WTC11 (cell line): ENCODE measurements around the gene ZCCHC18. TPM values are rescaled to one million over a fixed set of nuclear protein-coding genes. Genes with fewer than 3 reads are reported as not detected.

ENCODE experiments used
- ATAC-seq: fragments of 200-7000 bp; cut with Tn5 transposase; 2 replicates; pipeline ENCODE4 v1.10.0; 2021; ENCODE audit warnings: mild to moderate bottlenecking, moderate library complexity
- CTCF ChIA-PET: fragments of 300-600 bp; sonication (Branson Sonifier 250); formaldehyde crosslinking; loops from one replicate; lab custom pipeline; 2021; ENCODE audit warnings: antibody characterized with exemption; lab: Charles Lee
- POLR2A ChIA-PET: fragments of 350-600 bp; sonication (Branson Sonifier 250); formaldehyde crosslinking; loops from one replicate; lab custom pipeline; 2021; ENCODE audit warnings: antibody characterized with exemption; lab: Charles Lee
- DNase-seq: peaks from one replicate; pipeline ENCODE4 v3.0.0; 2021; ENCODE audit warnings: low spot score
- H3K27ac Mint-ChIP-seq: 2 replicates; pipeline ENCODE4 v1.8.0; 2021; ENCODE audit warnings: mixed read lengths
- H3K27me3 Mint-ChIP-seq: 2 replicates; pipeline ENCODE4 v1.8.0; 2021; ENCODE audit warnings: low read depth, mild to moderate bottlenecking, moderate library complexity, mixed read lengths
- H3K36me3 Mint-ChIP-seq: 2 replicates; pipeline ENCODE4 v1.8.0; 2021; ENCODE audit warnings: mixed read lengths
- H3K4me1 Mint-ChIP-seq: 2 replicates; pipeline ENCODE4 v1.8.0; 2022; ENCODE audit warnings: mixed read lengths
- H3K4me3 Mint-ChIP-seq: 2 replicates; pipeline ENCODE4 v1.8.0; 2021; ENCODE audit warnings: mild to moderate bottlenecking, moderate library complexity, mixed read lengths
- H3K9me3 Mint-ChIP-seq: 2 replicates; pipeline ENCODE4 v1.8.0; 2021; ENCODE audit warnings: mixed read lengths
- ATF1 ChIP-seq: sonication (generic); formaldehyde crosslinking; IDR thresholded peaks from 2 replicates; pipeline ENCODE4 v1.8.1; 2023; ENCODE audit warnings: mild to moderate bottlenecking, moderate library complexity, missing genetic modification reagents
- CBFB ChIP-seq: sonication (generic); formaldehyde crosslinking; IDR thresholded peaks from 2 replicates; pipeline ENCODE4 v1.8.1; 2022; ENCODE audit warnings: mild to moderate bottlenecking, low read depth, missing genetic modification reagents
- CREM ChIP-seq: sonication (generic); formaldehyde crosslinking; IDR thresholded peaks from 2 replicates; pipeline ENCODE4 v1.8.1; 2022; ENCODE audit warnings: mild to moderate bottlenecking, missing genetic modification reagents, moderate library complexity
- ESRRA ChIP-seq: sonication (generic); formaldehyde crosslinking; IDR thresholded peaks from 2 replicates; pipeline ENCODE4 v1.8.1; 2022; ENCODE audit warnings: mild to moderate bottlenecking, missing genetic modification reagents, borderline replicate concordance
- FOXK1 ChIP-seq: sonication (generic); formaldehyde crosslinking; IDR thresholded peaks from 2 replicates; pipeline ENCODE4 v1.8.0; 2022; ENCODE audit warnings: mild to moderate bottlenecking, moderate library complexity, missing genetic modification reagents
- FOXP1 ChIP-seq: sonication (generic); formaldehyde crosslinking; IDR thresholded peaks from 2 replicates; pipeline ENCODE4 v1.8.0; 2022; ENCODE audit warnings: missing genetic modification reagents, mild to moderate bottlenecking, moderate library complexity, borderline replicate concordance
- HMGA2 ChIP-seq: fragments of 250-450 bp; sonication (Bioruptor Pico); IDR thresholded peaks from 2 replicates; pipeline ENCODE4 v1.4.0; 2021; ENCODE audit warnings: mild to moderate bottlenecking, moderate library complexity
- MXD4 ChIP-seq: fragments of 250-450 bp; sonication (Bioruptor Pico); IDR thresholded peaks from 2 replicates; pipeline ENCODE4 v1.8.0; 2021; ENCODE audit warnings: mild to moderate bottlenecking, moderate library complexity, borderline replicate concordance
- MYBL2 ChIP-seq: sonication (generic); formaldehyde crosslinking; IDR thresholded peaks from 2 replicates; pipeline ENCODE4 v1.8.1; 2023; ENCODE audit warnings: mild to moderate bottlenecking, moderate library complexity, missing genetic modification reagents
- NFE2L1 ChIP-seq: sonication (generic); formaldehyde crosslinking; IDR thresholded peaks from 2 replicates; pipeline ENCODE4 v1.8.1; 2023; ENCODE audit warnings: missing genetic modification reagents
- PREB ChIP-seq: sonication (generic); formaldehyde crosslinking; IDR thresholded peaks from 2 replicates; pipeline ENCODE4 v1.8.1; 2022; ENCODE audit warnings: mild to moderate bottlenecking, missing genetic modification reagents, moderate library complexity, borderline replicate concordance
- SP1 ChIP-seq: sonication (generic); formaldehyde crosslinking; conservative IDR thresholded peaks from 2 replicates; pipeline ENCODE4 v1.8.1; 2022; ENCODE audit warnings: missing genetic modification reagents
- TP53 ChIP-seq: sonication (generic); formaldehyde crosslinking; IDR thresholded peaks from 2 replicates; pipeline ENCODE4 v1.8.1; 2023; ENCODE audit warnings: mild to moderate bottlenecking, missing genetic modification reagents
- ZNF232 ChIP-seq: sonication (generic); formaldehyde crosslinking; IDR thresholded peaks from 2 replicates; pipeline ENCODE4 v1.8.0; 2022; ENCODE audit warnings: mild to moderate bottlenecking, missing genetic modification reagents
- ZNF263 ChIP-seq: sonication (generic); formaldehyde crosslinking; IDR thresholded peaks from 2 replicates; pipeline ENCODE4 v1.8.1; 2022; ENCODE audit warnings: low read depth, mild to moderate bottlenecking, moderate library complexity, missing genetic modification reagents
- total RNA-seq: library from RNA; stranded (reverse); gene quantifications from 3 replicates; pipeline ENCODE4 v1.2.3, GENCODE V29; 2021
- TF ChIP-seq, protein P1 (sequence below): sonication (generic); formaldehyde crosslinking; IDR thresholded peaks from 2 replicates; pipeline ENCODE4 v1.8.1; 2022; ENCODE audit warnings: mild to moderate bottlenecking, moderate library complexity, missing genetic modification reagents
- TF ChIP-seq, protein P2 (sequence below): sonication (generic); formaldehyde crosslinking; IDR thresholded peaks from 2 replicates; pipeline ENCODE4 v1.8.0; 2023; ENCODE audit warnings: missing genetic modification reagents, mild to moderate bottlenecking, borderline replicate concordance
- TF ChIP-seq, protein P3 (sequence below): fragments of 250-450 bp; sonication (Bioruptor Pico); IDR thresholded peaks from 2 replicates; pipeline ENCODE4 v1.8.0; 2021; ENCODE audit warnings: mild to moderate bottlenecking
- TF ChIP-seq, protein P4 (sequence below): sonication (generic); formaldehyde crosslinking; IDR thresholded peaks from 2 replicates; pipeline ENCODE4 v1.8.0; 2022; ENCODE audit warnings: mild to moderate bottlenecking, missing genetic modification reagents

Gene ZCCHC18
- total RNA-seq, 1 experiment from 2014 or later = 2.3 TPM

GRCh38 chrX:104141087-104141760 is 28.9 kb downstream of the ZCCHC18 start:
- DNase-seq (no peak), ATAC-seq (no peak)
- no peak overlapping the region for H3K27ac Mint-ChIP-seq
- no peak overlapping the region for H3K4me3 Mint-ChIP-seq
- peaks cover 4% of the 10 kb centered on the region; the same call in 1 of the 2 replicates for H3K27me3 Mint-ChIP-seq
- H3K4me1 Mint-ChIP-seq = no peaks in the 10 kb centered on the region
- CTCF ChIA-PET = no interaction called here
- H3K36me3 Mint-ChIP-seq = no peaks in the 10 kb centered on the region
- no peak for TF ChIP-seq MXD4 (CRISPR knock-in tag)
- TF ChIP-seq FOXP1 (CRISPR knock-in tag) = no peak
- TF ChIP-seq ATF1 (CRISPR knock-in tag) = no peak
- TF ChIP-seq, protein P1, sequence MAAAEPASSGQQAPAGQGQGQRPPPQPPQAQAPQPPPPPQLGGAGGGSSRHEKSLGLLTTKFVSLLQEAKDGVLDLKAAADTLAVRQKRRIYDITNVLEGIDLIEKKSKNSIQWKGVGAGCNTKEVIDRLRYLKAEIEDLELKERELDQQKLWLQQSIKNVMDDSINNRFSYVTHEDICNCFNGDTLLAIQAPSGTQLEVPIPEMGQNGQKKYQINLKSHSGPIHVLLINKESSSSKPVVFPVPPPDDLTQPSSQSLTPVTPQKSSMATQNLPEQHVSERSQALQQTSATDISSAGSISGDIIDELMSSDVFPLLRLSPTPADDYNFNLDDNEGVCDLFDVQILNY = no peak
- POLR2A ChIA-PET = no interaction called here
- H3K9me3 Mint-ChIP-seq = no peaks in the 10 kb centered on the region; the same call in 1 of the 2 replicates

- no peaks in the 10 kb centered on the region for H3K9me3 Mint-ChIP-seq
- H3K4me1 Mint-ChIP-seq = no peaks in the 10 kb centered on the region
- POLR2A ChIA-PET = no interaction called here
- H3K27me3 Mint-ChIP-seq = no peaks in the 10 kb centered on the region; the same call in 1 of the 2 replicates
- no peaks in the 10 kb centered on the region for H3K36me3 Mint-ChIP-seq
- TF ChIP-seq, protein P2, sequence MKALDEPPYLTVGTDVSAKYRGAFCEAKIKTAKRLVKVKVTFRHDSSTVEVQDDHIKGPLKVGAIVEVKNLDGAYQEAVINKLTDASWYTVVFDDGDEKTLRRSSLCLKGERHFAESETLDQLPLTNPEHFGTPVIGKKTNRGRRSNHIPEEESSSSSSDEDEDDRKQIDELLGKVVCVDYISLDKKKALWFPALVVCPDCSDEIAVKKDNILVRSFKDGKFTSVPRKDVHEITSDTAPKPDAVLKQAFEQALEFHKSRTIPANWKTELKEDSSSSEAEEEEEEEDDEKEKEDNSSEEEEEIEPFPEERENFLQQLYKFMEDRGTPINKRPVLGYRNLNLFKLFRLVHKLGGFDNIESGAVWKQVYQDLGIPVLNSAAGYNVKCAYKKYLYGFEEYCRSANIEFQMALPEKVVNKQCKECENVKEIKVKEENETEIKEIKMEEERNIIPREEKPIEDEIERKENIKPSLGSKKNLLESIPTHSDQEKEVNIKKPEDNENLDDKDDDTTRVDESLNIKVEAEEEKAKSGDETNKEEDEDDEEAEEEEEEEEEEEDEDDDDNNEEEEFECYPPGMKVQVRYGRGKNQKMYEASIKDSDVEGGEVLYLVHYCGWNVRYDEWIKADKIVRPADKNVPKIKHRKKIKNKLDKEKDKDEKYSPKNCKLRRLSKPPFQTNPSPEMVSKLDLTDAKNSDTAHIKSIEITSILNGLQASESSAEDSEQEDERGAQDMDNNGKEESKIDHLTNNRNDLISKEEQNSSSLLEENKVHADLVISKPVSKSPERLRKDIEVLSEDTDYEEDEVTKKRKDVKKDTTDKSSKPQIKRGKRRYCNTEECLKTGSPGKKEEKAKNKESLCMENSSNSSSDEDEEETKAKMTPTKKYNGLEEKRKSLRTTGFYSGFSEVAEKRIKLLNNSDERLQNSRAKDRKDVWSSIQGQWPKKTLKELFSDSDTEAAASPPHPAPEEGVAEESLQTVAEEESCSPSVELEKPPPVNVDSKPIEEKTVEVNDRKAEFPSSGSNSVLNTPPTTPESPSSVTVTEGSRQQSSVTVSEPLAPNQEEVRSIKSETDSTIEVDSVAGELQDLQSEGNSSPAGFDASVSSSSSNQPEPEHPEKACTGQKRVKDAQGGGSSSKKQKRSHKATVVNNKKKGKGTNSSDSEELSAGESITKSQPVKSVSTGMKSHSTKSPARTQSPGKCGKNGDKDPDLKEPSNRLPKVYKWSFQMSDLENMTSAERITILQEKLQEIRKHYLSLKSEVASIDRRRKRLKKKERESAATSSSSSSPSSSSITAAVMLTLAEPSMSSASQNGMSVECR (CRISPR knock-in tag) = no peak
- TF ChIP-seq TP53 (no peak), ZNF263 (CRISPR knock-in tag) (no peak), HMGA2 (no peak), CBFB (no peak)
- TF ChIP-seq, protein P3, sequence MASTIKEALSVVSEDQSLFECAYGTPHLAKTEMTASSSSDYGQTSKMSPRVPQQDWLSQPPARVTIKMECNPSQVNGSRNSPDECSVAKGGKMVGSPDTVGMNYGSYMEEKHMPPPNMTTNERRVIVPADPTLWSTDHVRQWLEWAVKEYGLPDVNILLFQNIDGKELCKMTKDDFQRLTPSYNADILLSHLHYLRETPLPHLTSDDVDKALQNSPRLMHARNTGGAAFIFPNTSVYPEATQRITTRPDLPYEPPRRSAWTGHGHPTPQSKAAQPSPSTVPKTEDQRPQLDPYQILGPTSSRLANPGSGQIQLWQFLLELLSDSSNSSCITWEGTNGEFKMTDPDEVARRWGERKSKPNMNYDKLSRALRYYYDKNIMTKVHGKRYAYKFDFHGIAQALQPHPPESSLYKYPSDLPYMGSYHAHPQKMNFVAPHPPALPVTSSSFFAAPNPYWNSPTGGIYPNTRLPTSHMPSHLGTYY (CRISPR knock-in tag) = no peak
- H3K4me3 Mint-ChIP-seq = no peak overlapping the region
- no peak for ATAC-seq
- CTCF ChIA-PET = no interaction called here
- H3K27ac Mint-ChIP-seq = no peak overlapping the region
- no peak for DNase-seq
Measured at GRCh38 chrX:104151037-104151436, 38.7 kb downstream of the ZCCHC18 start.

- Mint-ChIP-seq H3K27ac (peak within 1 kb of the TSS; percentile 100), H3K4me1 (no peaks in the 10 kb centered on the region), H3K9me3 (no peaks in the 10 kb centered on the region), H3K27me3 (no peaks in the 10 kb centered on the region), H3K4me3 (peak within 1 kb of the TSS; percentile 97), H3K36me3 (no peaks in the 10 kb centered on the region)
- POLR2A ChIA-PET = interaction anchor here (0.6 to 1.8 kb wide), 4 partner anchors 9 to 238 kb away, joined by 3 to 12 read pairs (median 4); partner anchors contain the start of gene FAM199X
- TF ChIP-seq CREM (CRISPR knock-in tag) (peak; percentile 90), PREB (CRISPR knock-in tag) (no peak), SP1 (peak; percentile 58), ESRRA (CRISPR knock-in tag) (0 out of 2 replicates have a peak, but pooled peaks have one; percentile 19), ZNF232 (CRISPR knock-in tag) (no peak), FOXK1 (peak; percentile 82), NFE2L1 (CRISPR knock-in tag) (0 out of 2 replicates have a peak, but pooled peaks have one; percentile 45), MYBL2 (CRISPR knock-in tag) (0 out of 2 replicates have a peak, but pooled peaks have one; percentile 34)
- TF ChIP-seq, protein P4, sequence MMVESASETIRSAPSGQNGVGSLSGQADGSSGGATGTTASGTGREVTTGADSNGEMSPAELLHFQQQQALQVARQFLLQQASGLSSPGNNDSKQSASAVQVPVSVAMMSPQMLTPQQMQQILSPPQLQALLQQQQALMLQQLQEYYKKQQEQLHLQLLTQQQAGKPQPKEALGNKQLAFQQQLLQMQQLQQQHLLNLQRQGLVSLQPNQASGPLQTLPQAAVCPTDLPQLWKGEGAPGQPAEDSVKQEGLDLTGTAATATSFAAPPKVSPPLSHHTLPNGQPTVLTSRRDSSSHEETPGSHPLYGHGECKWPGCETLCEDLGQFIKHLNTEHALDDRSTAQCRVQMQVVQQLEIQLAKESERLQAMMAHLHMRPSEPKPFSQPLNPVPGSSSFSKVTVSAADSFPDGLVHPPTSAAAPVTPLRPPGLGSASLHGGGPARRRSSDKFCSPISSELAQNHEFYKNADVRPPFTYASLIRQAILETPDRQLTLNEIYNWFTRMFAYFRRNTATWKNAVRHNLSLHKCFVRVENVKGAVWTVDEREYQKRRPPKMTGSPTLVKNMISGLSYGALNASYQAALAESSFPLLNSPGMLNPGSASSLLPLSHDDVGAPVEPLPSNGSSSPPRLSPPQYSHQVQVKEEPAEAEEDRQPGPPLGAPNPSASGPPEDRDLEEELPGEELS (CRISPR knock-in tag) = peak; percentile 40; the same call in 1 of the 2 replicates
- ATAC-seq = peak; percentile 94
- DNase-seq = peak; percentile 76
- CTCF ChIA-PET = interaction anchor here (0.7 to 1.7 kb wide), 5 partner anchors 9 to 237 kb away, joined by 3 to 22 read pairs (median 4); partner anchors contain the start of gene FAM199X
Measured at GRCh38 chrX:104156630-104157529, 44.6 kb downstream of the ZCCHC18 start, which contains the start of gene SLC25A53. Gene SLC25A53 (minus strand): TSS chrX:104157009. CDS start chrX:104105257, 51,752 bp downstream.
